Stimulated activated CD8-positive, alpha-beta memory T cell treated with anti-CD3 and anti-CD28 coated beads, Interleukin-4, amount 100 ng/mL, for 4 hours (primary cell): Measurements from ENCODE around the gene SIRT6.
"Not testable (repeated sequence)": the region's sequence is repeated elsewhere in the genome, so short reads cannot be mapped to it uniquely, and the experiment has no call there.

Experiments used
- DNase-seq, 2 donors: peaks; one replicate each; pipeline ENCODE4 v3.0.0-alpha.2; 2020; ENCODE audit warnings: low read depth in 2 of 2, low spot score in 1 of 2

SIRT6 gene

GRCh38 chr19:4182084-4182810 lies at the start of gene SIRT6, which contains the start of gene ANKRD24:
Gene SIRT6, minus strand, starts transcription at chr19:4182563. Its CDS starts 24 bp downstream, at chr19:4182539.
Gene ANKRD24, plus strand, starts transcription at chr19:4182689. Its CDS starts 3,737 bp downstream, at chr19:4186426.
- DNase-seq, result peak; percentile 88 to 93

DNA sequence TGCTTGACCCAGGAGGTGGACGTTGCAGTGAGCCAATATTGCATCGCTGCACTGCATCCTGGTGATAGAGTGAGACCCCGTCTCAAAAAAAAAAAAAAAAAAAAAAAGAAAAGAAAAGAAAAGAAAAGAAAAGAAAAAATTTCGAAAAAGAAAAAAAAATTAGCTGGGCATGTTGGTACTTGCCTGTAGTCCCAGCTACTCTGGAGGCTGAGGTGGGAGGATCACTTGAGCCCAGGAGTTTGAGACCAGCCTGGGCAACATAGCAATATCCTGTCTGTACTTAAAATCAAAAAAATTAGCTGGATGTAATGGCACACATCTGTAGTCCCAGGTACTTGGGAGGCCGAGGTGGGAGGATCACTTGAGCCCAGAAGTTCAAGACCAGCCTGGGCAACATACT lies 49.8 kb upstream of the SIRT6 start:
- DNase-seq, result not testable (repeated sequence)

DNA sequence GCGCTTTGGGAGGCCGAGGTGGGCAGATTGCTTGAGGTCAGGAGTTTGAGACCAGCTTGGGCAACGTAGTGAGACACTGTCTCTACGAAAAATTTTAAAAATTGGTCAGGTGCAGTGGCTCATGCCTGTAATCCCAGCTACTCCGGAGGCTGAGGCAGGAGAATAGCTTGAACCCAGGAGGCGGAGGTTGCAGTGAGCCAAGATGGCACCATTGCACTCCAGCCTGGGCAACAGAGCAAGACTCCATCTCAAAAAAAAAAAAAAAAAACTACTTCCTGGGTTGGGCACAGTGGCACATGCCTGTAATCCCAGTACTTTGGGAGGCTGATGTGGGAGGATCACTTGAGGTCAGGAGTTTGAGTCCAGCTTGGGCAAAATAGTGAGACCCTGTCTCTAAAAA lies 49.2 kb upstream of the SIRT6 start:
- DNase-seq, result not testable (repeated sequence)

DNA sequence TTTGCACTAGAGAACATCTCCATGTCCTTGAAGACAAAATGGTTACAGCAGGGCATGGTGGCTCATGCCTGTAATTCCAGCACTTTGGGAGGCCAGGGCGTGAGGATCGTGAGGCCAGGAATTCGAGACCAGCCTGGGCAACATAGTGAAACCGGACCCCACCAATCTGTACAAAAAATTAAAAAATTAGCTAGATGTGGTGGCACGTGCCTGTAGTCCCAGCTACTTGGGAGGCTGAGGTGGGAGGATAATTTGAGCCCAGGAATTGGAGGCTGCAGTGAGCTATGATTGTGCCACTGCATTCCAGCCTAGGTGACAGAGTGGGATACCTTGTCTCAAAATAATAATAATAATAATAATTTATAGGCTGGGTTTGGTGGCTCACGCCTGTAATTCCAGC lies 47.9 kb upstream of the SIRT6 start:
- DNase-seq, result not testable (repeated sequence)

DNA sequence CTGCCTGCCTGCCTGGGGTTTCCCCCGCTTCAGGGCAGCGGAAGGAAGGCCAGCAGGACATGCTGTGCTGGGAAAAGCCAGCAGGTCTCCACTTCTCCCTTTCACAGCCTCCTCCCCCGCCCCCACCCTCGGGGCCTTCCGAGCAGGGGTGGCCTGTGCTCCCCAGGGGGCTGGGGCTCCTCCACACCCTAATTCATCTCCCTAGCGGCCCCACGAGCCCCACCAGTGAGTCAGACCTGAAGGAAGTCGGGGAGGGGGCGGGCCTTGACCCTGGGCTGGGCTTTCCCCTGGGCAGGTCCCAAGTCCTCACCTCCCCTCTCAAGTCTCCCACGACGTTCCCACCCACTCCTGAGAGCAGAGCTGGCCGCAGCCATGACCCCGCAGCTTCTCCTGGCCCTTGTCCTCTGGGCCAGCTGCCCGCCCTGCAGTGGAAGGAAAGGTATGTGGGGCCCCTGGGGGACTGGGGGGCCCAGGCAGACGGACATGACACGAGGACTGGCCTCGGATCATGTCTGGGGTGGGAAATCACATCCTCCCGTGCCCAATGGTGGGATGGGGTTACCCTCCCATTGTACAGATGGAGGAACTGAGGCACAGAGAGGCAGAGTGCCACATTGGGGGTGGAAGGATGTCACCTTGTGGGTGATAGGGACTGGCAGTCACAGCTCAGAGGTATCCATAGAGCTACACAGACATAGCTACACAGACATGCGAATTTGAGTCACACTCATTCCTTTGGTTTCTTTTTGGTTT lies 47.0 kb upstream of the SIRT6 start, which contains the start of gene EBI3:
TSS of gene EBI3 (plus strand) at position 345 of the 753 bp plus-strand sequence. CDS start at position 373, 28 bp downstream.
- peak in 1 of 2 donors; percentile 22 for DNase-seq

- no peak for DNase-seq
These were observed 46.4 kb upstream of the SIRT6 start for GRCh38 chr19:4228765-4229178.

GRCh38 chr19:4227771-4228170 lies 45.4 kb upstream of the SIRT6 start:
- DNase-seq, result no peak

GRCh38 chr19:4225885-4226284 lies 43.5 kb upstream of the SIRT6 start:
- no peak for DNase-seq

GRCh38 chr19:4224470-4224869 lies 42.1 kb upstream of the SIRT6 start:
- DNase-seq, result no peak

DNA sequence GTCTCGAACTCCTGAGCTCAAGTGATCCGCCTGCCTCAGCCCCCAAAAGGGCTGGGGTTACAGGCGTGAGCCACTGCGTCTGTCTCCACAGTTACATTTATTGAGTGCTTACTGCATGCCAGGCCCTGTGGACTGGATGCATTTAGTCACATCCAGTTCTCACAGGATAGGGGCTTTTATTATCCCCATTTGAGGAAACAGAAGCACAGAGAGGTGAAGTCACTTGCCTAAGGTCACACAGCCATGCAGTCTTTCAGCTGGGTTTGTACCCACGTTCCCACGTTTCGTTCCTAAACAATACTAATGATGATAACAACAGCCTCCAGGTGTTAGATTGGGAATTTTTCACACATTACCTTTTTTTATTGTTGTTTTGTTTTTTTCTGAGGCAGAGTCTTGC lies 37.8 kb upstream of the SIRT6 start:
- no peak for DNase-seq

DNA sequence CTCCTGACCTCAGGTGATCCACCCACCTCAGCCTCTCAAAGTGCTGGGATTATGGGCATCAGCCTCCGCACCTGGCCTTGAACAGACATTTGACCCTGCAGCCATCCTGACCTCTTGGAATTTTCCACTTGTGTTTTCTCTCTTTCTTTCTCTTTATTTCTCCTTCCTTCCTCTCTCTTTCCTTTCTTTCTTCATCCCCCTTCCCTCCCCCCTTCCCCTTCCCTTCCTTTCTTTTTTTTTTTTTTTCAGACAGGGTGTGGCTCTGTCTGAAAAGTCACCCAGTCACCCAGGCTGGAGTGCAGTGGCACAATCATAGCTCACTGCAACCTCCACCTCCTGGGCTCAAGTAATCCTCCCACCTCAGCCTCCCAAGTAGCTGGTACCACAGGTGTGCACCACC lies 36.2 kb upstream of the SIRT6 start:
- not testable (repeated sequence) for DNase-seq

GRCh38 chr19:4217429-4218264 lies 35.3 kb upstream of the SIRT6 start:
- DNase-seq, result no peak

GRCh38 chr19:4216846-4217245 lies 34.5 kb upstream of the SIRT6 start:
- DNase-seq, result no peak

- no peak for DNase-seq
These were observed 33.4 kb upstream of the SIRT6 start for GRCh38 chr19:4215807-4216206.

- no peak for DNase-seq
These were observed 30.8 kb upstream of the SIRT6 start for GRCh38 chr19:4213116-4213515.

DNA sequence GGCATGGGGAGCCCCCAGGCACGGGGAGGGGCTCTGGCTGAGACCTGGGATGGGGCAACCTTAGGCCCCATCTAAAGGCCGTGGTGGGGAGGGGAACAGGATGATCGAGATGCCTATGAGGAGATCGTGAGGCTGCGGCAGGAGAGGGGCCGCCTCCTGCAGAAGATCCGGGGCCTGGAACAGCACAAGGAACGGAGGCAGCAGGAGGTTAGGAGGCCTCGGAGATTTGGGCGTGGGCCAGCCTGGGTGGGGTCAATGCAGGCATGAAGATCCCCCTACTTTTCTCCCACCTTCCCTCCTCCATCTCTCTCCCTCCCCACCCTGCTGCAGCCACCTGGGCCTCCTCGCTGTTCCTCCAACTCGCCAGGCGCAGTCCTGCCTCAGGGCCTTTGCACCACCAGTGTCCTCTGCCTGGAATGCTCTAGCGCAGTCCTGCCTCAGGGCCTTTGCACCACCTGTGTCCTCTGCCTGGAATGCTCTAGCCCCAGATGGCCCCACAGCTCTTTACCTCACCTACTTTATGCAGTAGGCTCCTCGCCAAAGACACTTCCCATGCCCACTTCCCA lies 27.9 kb upstream of the SIRT6 start:
- DNase-seq, result no peak

- no peak for DNase-seq
These were observed 26.2 kb upstream of the SIRT6 start for GRCh38 chr19:4208385-4209094.

GRCh38 chr19:4206818-4207484 lies 24.6 kb upstream of the SIRT6 start:
- no peak for DNase-seq

DNA sequence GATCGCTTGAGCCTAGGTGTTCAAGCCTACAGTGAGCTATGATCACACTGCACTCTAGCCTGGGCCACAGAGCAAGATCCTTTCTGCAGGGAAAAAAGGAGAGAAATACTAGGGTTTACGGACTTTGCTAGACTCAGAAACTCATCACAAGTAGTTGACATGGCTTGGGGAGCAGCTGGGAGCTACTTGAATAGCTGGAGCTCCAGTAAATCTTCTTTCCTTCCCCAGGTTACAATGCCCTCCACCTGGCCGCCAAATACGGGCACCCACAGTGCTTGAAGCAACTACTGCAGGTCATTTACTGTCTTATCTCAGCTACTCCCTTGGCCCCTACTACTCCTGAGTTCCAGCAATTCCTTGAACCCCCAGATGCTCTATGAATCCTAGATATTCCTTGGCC lies 19.4 kb upstream of the SIRT6 start:
- DNase-seq, result no peak
